ENCODE data around the gene TRAPPC3.
A peak's percentile ranks its signal among the peaks of the same experiment; 100 is the strongest.

Gene TRAPPC3

DNA sequence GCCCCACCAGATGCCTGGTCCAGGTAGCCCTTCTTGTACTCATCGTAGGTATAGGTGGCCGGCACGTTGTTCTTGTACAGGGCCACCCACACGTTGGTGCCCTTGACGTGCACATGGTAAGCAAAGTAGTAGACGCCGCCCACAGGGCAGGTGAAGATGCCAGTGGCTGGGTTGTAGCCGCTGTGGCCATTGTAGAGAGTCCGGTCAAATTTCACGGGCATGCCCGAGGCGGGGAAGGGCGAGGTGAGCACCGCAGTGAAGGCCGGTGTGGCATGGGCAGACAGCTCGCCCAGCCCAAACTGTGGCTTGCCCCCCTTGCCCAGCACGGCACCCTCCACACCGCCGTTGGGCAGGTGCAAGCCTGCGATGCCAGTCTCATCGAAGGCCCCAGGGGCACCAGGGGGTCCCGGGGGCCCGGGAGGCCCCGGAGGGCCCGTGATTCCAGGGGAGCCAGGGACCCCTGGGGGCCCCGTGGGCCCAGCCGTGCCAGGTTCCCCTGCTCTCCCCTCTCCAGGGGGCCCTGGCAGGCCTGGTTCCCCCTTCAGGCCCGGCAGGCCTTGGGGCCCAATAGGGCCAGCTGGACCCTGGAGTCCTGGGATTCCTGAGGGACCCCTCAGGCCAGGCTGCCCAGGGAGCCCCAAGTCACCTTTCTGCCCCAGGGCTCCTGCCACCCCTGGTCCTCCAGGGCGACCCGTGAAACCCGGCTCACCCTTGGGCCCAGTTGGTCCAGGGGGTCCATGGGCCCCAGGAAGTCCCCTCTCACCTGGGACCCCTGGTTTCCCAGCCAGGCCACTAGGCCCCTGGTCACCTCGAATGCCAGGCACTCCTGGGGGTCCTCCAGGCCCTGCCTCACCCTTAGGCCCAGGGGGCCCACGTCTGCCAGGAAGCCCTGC, 51.3 kb downstream of the TRAPPC3 start:
- no peak for DNase-seq

DNA sequence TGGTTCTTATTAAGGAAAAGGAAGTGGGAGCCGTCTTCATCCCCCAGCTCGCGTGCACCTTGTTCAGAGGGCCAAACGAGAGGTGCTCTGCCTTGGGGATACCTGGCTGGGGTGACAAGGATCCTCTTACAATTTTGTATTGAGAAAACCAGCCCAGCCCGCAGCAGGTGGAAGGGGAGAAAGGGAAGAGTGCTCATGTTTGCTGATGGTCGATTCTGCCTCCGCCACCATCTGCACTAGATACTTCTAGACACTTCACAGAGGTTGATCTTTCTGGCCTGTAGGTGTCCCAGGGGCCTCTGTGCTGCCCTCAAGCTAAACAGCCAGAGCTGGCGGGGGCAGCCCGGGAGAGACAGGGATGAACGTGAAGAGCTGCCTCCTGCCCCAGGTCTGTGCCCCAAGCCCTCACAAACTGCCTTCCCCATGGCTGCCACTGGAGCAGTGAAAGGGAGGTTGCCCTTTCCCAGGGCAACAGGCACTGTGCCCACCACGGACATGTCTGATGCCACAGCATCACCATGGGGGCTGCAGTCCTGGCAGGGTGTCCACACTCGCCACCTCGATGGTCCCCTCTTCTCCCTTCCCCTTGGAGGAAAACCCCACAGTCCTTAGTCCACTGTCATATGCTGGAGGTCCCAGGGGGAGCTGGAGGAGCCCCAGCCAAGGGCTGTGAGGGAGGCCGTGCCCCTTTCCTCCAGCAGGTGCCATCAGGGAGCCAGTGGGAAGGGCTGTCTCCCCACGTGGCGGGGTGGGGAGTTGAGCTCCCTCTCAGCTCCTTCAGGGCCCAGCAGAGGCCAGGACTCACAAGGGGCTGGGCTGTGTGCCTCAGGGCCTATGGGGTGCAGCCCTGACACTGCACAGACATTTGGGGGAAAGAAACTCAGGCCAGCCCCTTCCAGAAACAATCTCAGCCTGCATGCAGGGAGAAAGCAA, 52.5 kb downstream of the TRAPPC3 start:
- peak in 1 of 2 experiments; percentile 37 for DNase-seq

DNA sequence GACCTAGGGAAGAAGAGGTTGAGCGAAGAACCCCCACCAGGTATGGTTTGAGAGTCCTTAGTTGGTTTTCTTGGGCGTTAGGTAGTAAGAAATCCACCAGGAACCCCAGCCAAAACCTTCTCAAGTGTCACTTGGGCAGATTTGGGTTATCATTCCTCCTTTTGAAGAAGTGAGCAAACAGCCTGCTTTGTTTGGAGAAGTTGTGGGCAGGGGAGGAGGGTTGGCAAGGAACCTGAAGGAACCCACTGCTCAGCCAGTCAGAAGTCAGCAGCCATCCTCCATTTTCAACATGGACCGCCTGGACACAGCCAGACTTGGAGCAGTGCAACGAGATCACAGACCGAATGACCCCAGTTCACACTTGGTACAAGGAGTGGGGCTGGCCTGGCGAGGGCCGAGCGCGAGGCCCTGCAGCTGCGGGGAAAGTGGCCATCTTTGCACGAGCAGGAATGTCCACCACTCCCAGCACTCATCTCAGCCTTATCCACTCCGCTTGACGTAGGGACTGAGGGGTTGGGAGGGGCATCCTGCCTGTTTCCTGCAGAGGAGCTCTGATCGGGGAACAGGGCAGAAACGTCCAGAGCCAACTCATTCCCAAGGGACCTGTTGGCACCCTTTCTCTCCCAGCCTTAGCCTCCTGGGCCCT, 53.4 kb downstream of the TRAPPC3 start:
- DNase-seq = no peak

DNA sequence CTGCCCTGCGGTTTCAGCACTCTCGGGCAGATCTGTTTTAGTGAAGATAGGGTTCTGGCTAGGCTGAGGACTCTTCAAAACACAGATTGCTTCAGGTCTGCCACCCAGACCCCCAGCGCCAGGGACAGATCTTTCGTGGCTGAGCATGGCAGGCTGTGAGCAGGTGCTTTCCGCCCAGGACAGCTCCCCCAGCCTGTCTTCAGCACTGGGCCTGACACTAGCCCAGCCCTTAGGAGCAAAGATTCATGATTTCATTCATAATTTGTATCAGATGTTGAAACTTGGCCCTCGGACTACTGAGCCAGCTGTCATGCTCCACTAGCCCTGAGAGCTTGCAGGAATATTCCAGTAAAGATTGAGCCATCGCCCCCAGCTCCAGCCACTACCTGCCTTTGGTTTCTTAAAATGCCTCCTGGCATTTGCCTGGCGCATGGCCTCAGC, 54.6 kb downstream of the TRAPPC3 start:
- DNase-seq = no peak

DNA sequence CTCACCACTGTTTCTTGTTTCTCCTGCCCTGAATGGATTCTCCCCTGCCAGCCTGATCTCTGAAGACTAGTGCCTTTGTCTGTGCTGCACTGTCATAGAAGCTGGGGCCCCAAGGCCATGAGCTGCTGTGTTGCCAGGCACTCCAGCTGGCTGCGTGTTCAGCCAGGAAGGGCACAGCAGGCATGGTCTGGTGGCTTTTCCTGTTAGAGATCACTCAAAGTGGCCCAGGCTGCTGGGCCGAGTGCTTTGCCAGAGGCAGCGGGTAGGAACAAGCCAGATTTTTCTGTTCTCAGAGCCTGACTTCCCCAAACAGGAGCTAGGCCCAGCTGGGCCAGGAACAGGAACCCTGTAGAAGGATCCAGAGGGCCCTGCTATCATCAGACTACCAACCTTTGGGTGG, 55.4 kb downstream of the TRAPPC3 start:
- DNase-seq = no peak

DNA sequence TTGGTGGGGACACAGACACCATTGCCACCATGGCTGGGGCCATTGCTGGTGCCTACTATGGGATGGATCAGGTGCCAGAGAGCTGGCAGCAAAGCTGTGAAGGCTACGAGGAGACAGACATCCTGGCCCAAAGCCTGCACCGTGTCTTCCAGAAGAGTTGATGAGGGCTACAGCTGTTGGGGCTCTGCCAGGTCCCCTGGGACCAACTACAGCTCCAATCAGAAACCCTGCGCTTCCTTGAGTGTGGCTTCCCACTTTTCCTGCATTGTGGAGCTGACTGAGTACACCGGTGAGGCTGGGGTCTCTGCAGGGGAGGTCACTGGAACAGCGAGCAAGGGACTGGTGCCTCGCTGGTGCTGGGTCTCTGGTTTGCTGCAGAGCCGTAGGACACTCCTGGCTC, 56.1 kb downstream of the TRAPPC3 start:
- no peak for DNase-seq

DNA sequence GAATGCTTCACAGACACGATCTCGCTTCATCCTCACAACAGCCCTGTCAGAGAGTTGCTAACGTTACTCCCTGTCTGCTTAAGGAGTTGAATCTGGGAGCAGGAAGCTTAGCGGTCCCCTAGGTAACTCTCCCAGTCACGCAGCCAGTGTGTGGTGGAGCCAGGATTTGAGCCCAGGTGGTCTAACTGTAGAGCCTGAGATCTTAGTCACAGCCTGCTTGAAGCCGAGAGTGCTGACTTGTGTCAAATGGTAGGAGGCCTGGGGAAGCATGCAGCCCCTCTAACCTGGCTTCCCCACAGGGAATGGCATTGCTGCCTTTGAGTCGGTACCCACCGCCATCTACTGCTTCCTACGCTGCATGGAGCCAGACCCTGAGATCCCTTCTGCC, 56.5 kb downstream of the TRAPPC3 start:
- DNase-seq = no peak

DNA sequence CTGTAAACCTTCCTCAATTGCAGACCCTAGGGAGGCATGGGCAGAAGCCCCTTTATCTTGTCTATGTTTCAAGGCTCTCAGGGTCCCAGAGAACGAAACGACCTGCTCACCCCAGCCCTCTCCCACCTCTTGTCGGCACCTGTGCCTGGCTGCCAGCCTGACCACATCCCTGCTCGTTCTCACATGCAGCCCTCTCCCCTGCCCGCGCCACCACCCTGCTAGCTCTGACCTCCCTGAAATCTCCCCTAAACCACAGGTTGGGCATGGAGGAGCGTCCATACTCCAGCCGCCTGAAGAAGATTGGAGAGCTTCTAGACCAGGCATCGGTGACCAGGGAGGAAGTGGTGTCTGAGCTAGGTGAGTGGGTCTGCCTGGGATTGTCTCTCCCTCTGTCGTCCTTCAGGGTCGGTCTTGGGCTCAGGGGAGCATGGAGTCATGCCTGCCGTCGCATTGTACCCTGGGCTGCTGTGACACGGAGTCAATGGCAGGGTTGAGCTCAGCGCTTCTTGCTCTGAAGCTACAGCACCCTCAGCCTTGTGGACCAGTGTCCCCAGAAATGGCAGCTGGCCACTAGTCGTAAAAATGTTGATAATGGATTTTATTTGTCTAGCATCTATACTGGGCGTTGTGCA, 57.0 kb downstream of the TRAPPC3 start:
- no peak for DNase-seq

DNA sequence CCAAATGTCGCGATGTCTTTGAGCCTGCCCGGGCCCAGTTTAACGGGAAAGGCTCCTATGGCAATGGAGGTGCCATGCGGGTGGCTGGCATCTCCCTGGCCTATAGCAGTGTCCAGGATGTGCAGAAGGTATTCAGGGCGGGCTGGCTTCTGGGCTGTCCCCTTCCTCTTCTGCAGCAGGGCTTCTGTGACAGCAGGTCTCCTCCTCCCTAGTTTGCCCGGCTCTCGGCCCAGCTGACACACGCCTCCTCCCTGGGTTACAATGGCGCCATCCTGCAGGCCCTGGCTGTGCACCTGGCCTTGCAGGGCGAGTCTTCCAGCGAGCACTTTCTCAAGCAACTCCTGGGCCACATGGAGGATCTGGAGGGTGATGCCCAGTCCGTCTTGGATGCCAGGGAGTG, 57.6 kb downstream of the TRAPPC3 start:
- DNase-seq = no peak

DNA sequence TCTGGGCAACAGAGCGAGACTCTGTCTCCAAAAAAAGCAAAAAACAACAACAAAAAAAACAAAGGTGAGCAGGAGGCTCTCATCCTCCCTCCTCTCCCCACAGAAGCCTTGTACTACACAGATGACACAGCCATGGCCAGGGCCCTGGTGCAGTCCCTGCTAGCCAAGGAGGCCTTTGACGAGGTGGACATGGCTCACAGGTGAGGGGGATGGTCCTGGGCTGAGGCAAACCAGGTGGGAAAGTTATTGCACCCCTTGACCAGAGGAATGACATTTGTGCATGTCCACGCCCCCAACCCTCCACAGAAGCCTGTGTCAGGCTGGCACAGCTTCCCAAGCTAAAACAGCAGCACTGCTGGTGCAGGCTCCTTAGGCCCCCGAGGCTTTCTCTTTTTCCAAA, 58.1 kb downstream of the TRAPPC3 start:
- DNase-seq = no peak

DNA sequence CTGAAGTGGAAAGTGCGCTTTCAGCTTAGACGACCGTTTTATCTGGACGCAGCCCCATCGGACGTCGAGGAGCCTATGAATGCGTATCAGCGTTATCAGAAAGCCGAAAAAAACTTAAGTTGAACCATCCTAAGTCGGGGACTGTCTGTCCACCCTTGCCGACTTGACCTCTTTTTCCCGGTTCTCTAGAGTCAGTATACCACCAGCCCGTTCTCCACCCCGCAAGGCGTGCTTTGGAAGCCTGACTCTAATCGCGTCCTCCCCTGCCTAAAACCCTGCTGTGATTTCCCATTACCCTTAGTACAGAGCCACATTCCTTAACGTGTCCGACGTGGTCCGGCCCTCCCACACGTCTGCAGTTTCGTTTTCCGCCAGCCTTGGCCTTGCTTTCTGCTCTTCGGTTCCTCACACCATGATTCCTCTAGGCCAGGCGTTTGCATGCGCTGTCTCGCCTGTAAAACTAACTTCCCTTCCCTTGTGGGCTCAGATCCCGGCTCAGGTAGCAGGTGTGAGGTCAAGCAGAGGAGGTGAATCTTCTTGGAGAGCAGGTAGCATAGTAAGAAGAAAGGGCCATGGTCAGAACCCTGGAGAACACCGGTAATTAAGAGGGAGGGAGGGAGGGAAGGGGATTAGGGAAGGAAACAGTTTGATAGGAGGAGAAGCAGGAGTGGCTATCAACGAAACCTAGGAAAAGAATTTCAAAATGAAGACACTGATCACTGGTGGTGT, 59.7 kb downstream of the TRAPPC3 start:
- no peak for DNase-seq

DNA sequence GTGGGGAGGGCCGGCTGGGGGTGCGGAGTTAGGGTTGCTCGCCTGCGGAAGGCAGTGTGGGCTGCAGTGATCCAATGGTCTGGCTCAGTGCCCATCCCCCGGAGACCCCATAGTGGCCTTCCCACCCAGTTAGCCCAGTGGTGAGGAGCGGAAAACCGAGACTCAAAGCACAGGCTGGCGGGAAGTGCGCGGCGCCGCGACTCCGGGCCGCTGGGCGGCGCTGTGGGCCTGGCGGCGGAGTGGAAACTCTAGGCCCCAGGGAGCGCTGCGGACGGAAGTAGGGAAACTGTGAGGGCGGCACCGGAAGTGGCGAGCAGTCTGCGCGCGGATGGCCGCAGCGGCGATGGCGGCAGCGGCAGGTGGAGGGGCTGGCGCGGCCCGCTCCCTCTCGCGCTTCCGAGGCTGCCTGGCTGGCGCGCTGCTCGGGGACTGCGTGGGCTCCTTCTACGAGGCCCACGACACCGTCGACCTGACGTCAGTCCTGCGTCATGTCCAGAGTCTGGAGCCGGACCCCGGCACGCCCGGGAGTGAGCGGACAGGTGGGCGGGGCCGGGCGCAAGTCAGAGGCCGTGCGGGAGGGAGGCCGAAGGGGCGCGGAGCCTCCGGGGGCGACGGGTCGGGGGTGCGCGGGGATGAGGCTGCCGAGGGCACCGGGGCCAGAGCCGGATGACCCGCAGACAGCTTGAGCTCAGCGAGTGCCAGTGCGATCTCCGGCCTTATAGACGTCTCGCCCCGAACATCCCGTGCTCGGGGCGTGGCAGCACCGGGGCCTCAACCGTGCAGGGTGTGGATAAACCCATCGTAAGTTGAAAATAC, 60.5 kb downstream of the TRAPPC3 start, which contains the start of gene ADPRS:
TSS of gene ADPRS (plus strand) at position 316 of the 816 bp plus-strand sequence. CDS start at position 329, 13 bp downstream.
- DNase-seq = peak; percentile 76 to 80

DNA sequence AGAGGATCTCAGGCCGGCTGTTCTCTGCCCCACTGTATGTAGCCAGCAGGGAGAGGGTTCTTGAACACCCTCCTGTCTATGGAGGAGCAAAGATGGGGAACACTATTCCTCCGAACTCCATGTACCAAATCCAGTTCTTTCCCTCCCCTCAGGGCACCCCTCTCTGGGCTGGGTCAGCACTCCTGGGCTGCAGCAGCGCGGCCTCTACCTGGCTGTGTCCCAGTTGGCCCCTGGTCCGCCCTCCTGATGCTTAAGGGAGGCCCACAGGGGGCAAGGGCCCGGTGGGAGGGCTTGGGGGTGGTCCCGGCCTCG, 61.1 kb downstream of the TRAPPC3 start:
- DNase-seq = no peak

DNA sequence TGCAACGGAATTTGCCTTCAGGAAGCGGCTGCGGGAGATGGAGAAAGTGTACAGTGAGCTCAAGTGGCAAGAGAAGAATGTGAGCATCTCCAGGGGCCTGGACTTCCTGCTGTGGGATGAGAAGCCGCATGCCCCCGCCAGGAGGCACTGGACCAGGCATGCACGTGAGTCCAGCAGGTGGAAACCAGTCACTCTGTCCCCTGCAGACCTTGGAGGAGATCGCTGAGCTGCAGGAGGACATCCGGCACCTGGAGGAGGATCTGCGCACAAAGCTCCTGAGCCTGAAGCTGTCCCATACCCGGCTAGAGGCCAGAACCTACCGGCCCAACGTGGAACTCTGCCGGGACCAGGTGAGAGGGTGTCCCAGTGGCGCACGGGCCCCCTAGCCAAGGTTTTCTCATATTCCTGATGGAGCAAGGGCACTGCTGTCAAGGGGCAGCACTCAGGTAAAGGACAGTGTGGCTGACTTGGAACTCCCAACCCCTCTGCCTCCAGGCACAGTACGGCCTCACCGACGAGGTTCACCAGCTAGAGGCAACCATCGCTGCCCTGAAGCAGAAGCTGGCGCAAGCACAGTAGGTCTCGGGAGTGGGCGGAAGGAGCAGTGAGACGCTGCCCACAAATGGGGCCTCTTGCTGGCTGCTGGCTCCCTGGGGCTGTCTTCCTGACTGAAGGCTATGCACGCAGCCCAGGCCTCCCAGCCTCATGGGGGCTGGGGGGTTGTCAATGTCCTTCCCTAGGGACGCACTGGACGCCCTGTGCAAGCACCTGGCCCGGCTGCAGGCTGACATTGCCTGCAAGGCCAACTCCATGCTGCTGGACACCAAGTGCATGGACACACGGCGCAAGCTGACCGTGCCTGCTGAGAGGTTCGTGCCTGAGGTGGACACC, 61.8 kb downstream of the TRAPPC3 start:
- no peak for DNase-seq
